Astrocyte (in vitro differentiated cells and primary cell): ENCODE measurements around the gene UQCC5.

Experiments
- CTCF ChIP-seq: IDR thresholded peaks from 2 replicates; pipeline ENCODE4 v1.5.1; 2011; ENCODE audit warnings: low read depth, mild to moderate bottlenecking, inconsistent platforms, low read length, moderate library complexity; ENCODE audit not compliant: insufficient read depth
- EZH2 ChIP-seq: IDR thresholded peaks from 2 replicates; pipeline ENCODE4 v1.6.1; 2012; ENCODE audit warnings: mild to moderate bottlenecking, low read length, inconsistent platforms; ENCODE audit not compliant: insufficient read depth

- TF ChIP-seq EZH2, result no peak
- no peak for TF ChIP-seq CTCF
Observed at GRCh38 chr3:52513281-52513680, 23.1 kb upstream of the UQCC5 start.
